Fibroblast of lung (primary cell): ENCODE results near the gene MTF2. TPM values are rescaled to one million over a fixed set of nuclear protein-coding genes. Genes with fewer than 3 reads are reported as not detected.

ENCODE experiments used
- DNase-seq, 2 donors: peaks; one replicate each; pipeline versions ENCODE4 v3.0.0 to v3.0.0-alpha.2; 2010; ENCODE audit warnings: low read depth in 2 of 2
- H2AFZ ChIP-seq: 2 replicates; pipeline ENCODE4 v1.5.1; 2012; ENCODE audit warnings: low read length, control low read depth, inconsistent platforms
- H3K27ac ChIP-seq: 2 replicates; pipeline ENCODE4 v1.5.1; 2011; ENCODE audit warnings: low read length, control low read depth; ENCODE audit not compliant: insufficient read depth
- H3K27me3 ChIP-seq: 2 replicates; pipeline ENCODE4 v1.5.1; 2011; ENCODE audit warnings: mild to moderate bottlenecking, low read length; ENCODE audit not compliant: control insufficient read depth, insufficient read depth
- H3K36me3 ChIP-seq: 2 replicates; pipeline ENCODE4 v1.5.1; 2011; ENCODE audit warnings: low read length; ENCODE audit not compliant: control insufficient read depth, insufficient read depth
- H3K4me1 ChIP-seq: 2 replicates; pipeline ENCODE4 v1.5.1; 2011; ENCODE audit warnings: low read length; ENCODE audit not compliant: control insufficient read depth, insufficient read depth; ENCODE audit errors: extremely low read depth
- H3K4me2 ChIP-seq: 2 replicates; pipeline ENCODE4 v1.5.1; 2011; ENCODE audit warnings: low read length, control low read depth; ENCODE audit not compliant: insufficient read depth; ENCODE audit errors: extremely low read depth
- H3K4me3 ChIP-seq, 4 experiments: fragments of 200-600 bp in 1 of 4; sonication (generic) in 1 of 4; replicated peaks in 1 of 4; 2 replicates each; pipeline ENCODE4 v1.5.1; 2011 to 2016; ENCODE audit warnings: low read length in 4 of 4, low read depth in 3 of 4, mild to moderate bottlenecking in 3 of 4, control low read depth in 2 of 4, inconsistent platforms in 1 of 4, mixed read lengths in 1 of 4; ENCODE audit not compliant: insufficient read depth in 1 of 4; ENCODE audit errors: control extremely low read depth in 1 of 4
- H3K79me2 ChIP-seq: 2 replicates; pipeline ENCODE4 v1.5.1; 2012; ENCODE audit warnings: mild to moderate bottlenecking, low read length, inconsistent platforms; ENCODE audit not compliant: control insufficient read depth, insufficient read depth
- H3K9ac ChIP-seq: 2 replicates; pipeline ENCODE4 v1.5.1; 2011; ENCODE audit warnings: mild to moderate bottlenecking, low read length, control low read depth; ENCODE audit not compliant: insufficient read depth
- H3K9me3 ChIP-seq: 2 replicates; pipeline ENCODE4 v1.5.1; 2012; ENCODE audit warnings: low read depth, low read length; ENCODE audit not compliant: control insufficient read depth, insufficient read depth
- H4K20me1 ChIP-seq: 2 replicates; pipeline ENCODE4 v1.5.1; 2011; ENCODE audit warnings: low read length; ENCODE audit not compliant: control insufficient read depth, insufficient read depth; ENCODE audit errors: extremely low read depth
- CTCF ChIP-seq, 2 donors: IDR thresholded peaks in 1 of 2; conservative IDR thresholded peaks in 1 of 2; 1 replicate in 1 of 2; 2 replicates in 1 of 2; pipeline ENCODE4 v1.5.1; 2011 to 2012; ENCODE audit warnings: low read length in 2 of 2, control low read depth in 1 of 2, inconsistent platforms in 1 of 2, low read depth in 1 of 2, mild to moderate bottlenecking in 1 of 2
- EZH2 ChIP-seq: IDR thresholded peaks from 2 replicates; pipeline ENCODE4 v1.5.1; 2012; ENCODE audit warnings: low read length, control low read depth, mild to moderate bottlenecking; ENCODE audit errors: missing control alignments
- polyA plus RNA-seq, 2 donors: library from polyadenylated mRNA; depleted of rRNA in 1 of 2; stranded (reverse) in 1 of 2; unstranded in 1 of 2; fragments of >200 nt; gene quantifications; 2 replicates each; pipeline ENCODE4 v1.2.1, GENCODE V29; 2011 to 2012; ENCODE audit warnings: missing spikeins in 1 of 2
- total RNA-seq: library from RNA; depleted of rRNA; stranded (reverse); fragments of >200 nt; gene quantifications from 2 replicates; pipeline ENCODE4 v1.2.1, GENCODE V29; 2014

MTF2 gene
- total and polyA plus RNA-seq, 2 donors (not counting 1 experiment from before 2014, with no cell fraction given) = 8.6 to 8.9 TPM

GRCh38 chr1:93113127-93113526 is 34.0 kb downstream of the MTF2 start:
- DNase-seq = no peak
- TF ChIP-seq CTCF (conservative IDR thresholded peaks at IDR 0.05 in 1 of 2, IDR thresholded peaks at IDR 0.05 in 1 of 2; ENCODE audit: low read depth in 1 of 2, low read length in 2 of 2) = no peak
- no peak for TF ChIP-seq EZH2
- no peaks in the 10 kb centered on the region for H3K9me3 ChIP-seq
- peaks cover 19% of the 10 kb centered on the region for H3K79me2 ChIP-seq
- H3K27me3 ChIP-seq = no peaks in the 10 kb centered on the region
- H3K36me3 ChIP-seq = no peaks in the 10 kb centered on the region
- no peak overlapping the region for H3K4me2 ChIP-seq
- H3K4me1 ChIP-seq = no peaks in the 10 kb centered on the region
- no peak overlapping the region for H3K9ac ChIP-seq
- no peak overlapping the region for H3K27ac ChIP-seq
- no peak overlapping the region for H3K4me3 ChIP-seq
- no peaks in the 10 kb centered on the region for H4K20me1 ChIP-seq
- no peak overlapping the region for H2AFZ ChIP-seq

DNA sequence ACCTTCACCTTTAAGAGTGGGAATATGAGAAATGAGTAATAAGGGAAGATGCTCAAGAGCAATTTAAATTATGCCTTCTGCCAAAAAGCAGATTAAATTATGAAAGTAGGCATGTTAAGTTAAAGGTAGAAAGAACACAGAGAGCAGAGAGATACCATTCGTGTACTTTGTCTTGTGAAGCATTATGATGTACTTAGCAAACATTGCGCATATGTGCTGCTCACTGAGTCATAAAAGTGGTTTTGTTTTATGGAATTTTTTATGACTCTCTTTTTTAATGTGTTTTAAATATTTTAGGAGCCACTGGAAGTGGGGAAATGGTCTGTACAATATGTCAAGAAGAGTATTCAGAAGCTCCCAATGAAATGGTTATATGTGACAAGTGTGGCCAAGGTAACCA is 35.3 kb downstream of the MTF2 start:
- H3K4me1 ChIP-seq = no peaks in the 10 kb centered on the region
- H3K27ac ChIP-seq = no peak overlapping the region
- no peak overlapping the region for H3K9ac ChIP-seq
- H2AFZ ChIP-seq = no peak overlapping the region
- no peaks in the 10 kb centered on the region for H3K27me3 ChIP-seq
- peak; percentile 3 for DNase-seq
- no peaks in the 10 kb centered on the region for H4K20me1 ChIP-seq
- no peak overlapping the region for H3K4me3 ChIP-seq
- H3K9me3 ChIP-seq = no peaks in the 10 kb centered on the region
- H3K36me3 ChIP-seq = no peaks in the 10 kb centered on the region
- no peak for TF ChIP-seq CTCF (conservative IDR thresholded peaks at IDR 0.05 in 1 of 2, IDR thresholded peaks at IDR 0.05 in 1 of 2; ENCODE audit: low read depth in 1 of 2, low read length in 2 of 2)
- no peak for TF ChIP-seq EZH2
- peaks cover 12% of the 10 kb centered on the region for H3K79me2 ChIP-seq
- H3K4me2 ChIP-seq = no peak overlapping the region

DNA sequence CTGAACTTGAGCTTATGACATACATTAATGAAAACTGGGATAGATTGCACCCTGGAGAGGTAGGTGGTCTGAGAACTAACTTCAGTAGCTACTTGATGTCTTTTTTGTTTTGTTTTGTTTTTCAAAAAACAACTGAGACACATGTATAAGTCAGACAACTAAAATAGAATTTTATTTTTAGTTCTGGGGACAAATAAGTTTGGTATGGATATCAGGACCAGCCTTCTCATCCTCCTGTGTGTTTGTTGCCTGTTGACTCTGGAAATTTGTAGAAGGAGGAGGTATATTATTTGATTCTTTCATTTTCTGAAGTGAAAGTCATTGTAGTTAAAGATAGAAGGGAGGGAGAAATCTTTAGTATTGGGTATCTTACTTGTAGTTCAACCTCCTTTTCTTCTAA is 41.5 kb downstream of the MTF2 start:
- H3K79me2 ChIP-seq = no peaks in the 10 kb centered on the region
- DNase-seq = no peak
- no peak overlapping the region for H3K4me2 ChIP-seq
- no peaks in the 10 kb centered on the region for H3K27me3 ChIP-seq
- no peak overlapping the region for H3K27ac ChIP-seq
- TF ChIP-seq EZH2 = no peak
- TF ChIP-seq CTCF (conservative IDR thresholded peaks at IDR 0.05 in 1 of 2, IDR thresholded peaks at IDR 0.05 in 1 of 2; ENCODE audit: low read depth in 1 of 2, low read length in 2 of 2) = no peak
- no peak overlapping the region for H3K9ac ChIP-seq
- H3K4me1 ChIP-seq = no peaks in the 10 kb centered on the region
- no peaks in the 10 kb centered on the region for H4K20me1 ChIP-seq
- no peak overlapping the region for H2AFZ ChIP-seq
- H3K36me3 ChIP-seq = no peaks in the 10 kb centered on the region
- H3K4me3 ChIP-seq = no peak overlapping the region
- H3K9me3 ChIP-seq = no peaks in the 10 kb centered on the region
